GM12801 (cell line): Measurements from ENCODE around the gene TET2.

Experiments used
- TF ChIP-seq, protein P1 (sequence below): IDR thresholded peaks from one replicate; pipeline ENCODE4 v1.5.1; 2011; ENCODE audit warnings: control low read depth; ENCODE audit not compliant: insufficient read length; ENCODE audit errors: extremely low read depth

Gene TET2

DNA sequence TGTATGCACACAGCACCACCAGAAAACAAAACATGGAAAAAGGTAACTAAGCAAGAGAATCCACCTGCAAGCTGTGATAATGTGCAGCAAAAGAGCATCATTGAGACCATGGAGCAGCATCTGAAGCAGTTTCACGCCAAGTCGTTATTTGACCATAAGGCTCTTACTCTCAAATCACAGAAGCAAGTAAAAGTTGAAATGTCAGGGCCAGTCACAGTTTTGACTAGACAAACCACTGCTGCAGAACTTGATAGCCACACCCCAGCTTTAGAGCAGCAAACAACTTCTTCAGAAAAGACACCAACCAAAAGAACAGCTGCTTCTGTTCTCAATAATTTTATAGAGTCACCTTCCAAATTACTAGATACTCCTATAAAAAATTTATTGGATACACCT is 90.2 kb downstream of the TET2 start:
- TF ChIP-seq, protein P1, sequence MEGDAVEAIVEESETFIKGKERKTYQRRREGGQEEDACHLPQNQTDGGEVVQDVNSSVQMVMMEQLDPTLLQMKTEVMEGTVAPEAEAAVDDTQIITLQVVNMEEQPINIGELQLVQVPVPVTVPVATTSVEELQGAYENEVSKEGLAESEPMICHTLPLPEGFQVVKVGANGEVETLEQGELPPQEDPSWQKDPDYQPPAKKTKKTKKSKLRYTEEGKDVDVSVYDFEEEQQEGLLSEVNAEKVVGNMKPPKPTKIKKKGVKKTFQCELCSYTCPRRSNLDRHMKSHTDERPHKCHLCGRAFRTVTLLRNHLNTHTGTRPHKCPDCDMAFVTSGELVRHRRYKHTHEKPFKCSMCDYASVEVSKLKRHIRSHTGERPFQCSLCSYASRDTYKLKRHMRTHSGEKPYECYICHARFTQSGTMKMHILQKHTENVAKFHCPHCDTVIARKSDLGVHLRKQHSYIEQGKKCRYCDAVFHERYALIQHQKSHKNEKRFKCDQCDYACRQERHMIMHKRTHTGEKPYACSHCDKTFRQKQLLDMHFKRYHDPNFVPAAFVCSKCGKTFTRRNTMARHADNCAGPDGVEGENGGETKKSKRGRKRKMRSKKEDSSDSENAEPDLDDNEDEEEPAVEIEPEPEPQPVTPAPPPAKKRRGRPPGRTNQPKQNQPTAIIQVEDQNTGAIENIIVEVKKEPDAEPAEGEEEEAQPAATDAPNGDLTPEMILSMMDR = no peak

- TF ChIP-seq, protein P1 = no peak
Measured at GRCh38 chr4:105240037-105240436, 93.4 kb downstream of the TET2 start.

DNA sequence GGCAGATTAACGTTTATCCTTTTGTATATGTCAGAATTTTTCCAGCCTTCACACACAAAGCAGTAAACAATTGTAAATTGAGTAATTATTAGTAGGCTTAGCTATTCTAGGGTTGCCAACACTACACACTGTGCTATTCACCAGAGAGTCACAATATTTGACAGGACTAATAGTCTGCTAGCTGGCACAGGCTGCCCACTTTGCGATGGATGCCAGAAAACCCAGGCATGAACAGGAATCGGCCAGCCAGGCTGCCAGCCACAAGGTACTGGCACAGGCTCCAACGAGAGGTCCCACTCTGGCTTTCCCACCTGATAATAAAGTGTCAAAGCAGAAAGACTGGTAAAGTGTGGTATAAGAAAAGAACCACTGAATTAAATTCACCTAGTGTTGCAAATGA is 94.8 kb downstream of the TET2 start:
- TF ChIP-seq, protein P1 = no peak

- TF ChIP-seq, protein P1 = no peak
Measured at GRCh38 chr4:105243446-105243845, 96.8 kb downstream of the TET2 start.

GRCh38 chr4:105246712-105247111 is 100.0 kb downstream of the TET2 start:
- TF ChIP-seq, protein P1 = no peak

GRCh38 chr4:105248613-105249012 is 101.9 kb downstream of the TET2 start:
- TF ChIP-seq, protein P1 = no peak

GRCh38 chr4:105257817-105258495 is 111.3 kb downstream of the TET2 start:
- TF ChIP-seq, protein P1 = no peak
